H1 (cell line): ENCODE measurements around the gene AP3M1. TPM values are rescaled to one million over a fixed set of nuclear protein-coding genes. Genes with fewer than 3 reads are reported as not detected.

Source experiments
- BACH1 ChIP-seq: IDR thresholded peaks from 2 replicates; pipeline ENCODE4 v1.6.1; 2012; ENCODE audit warnings: low read length, improper control_type of control experiment
- BCL11A ChIP-seq, 2 experiments: IDR thresholded peaks; one replicate each; pipeline ENCODE4 v1.6.1; 2011; ENCODE audit warnings: low read depth in 2 of 2, low read length in 2 of 2, mild to moderate bottlenecking in 2 of 2
- CBX5 ChIP-seq: fragments of 300-800, 300-1000 bp; sonication (generic); IDR thresholded peaks from 2 replicates; pipeline ENCODE4 v1.7.1; 2016; ENCODE audit warnings: antibody characterized with exemption, low read length, low read depth
- CEBPB ChIP-seq: IDR thresholded peaks from 2 replicates; pipeline ENCODE4 v1.6.1; 2012; ENCODE audit warnings: low read depth, low read length
- EP300 ChIP-seq, 2 experiments: IDR thresholded peaks; 1 replicate in 1 of 2; 2 replicates in 1 of 2; pipeline ENCODE4 v1.6.1; 2011 to 2012; ENCODE audit warnings: low read depth in 2 of 2, low read length in 2 of 2, mild to moderate bottlenecking in 2 of 2, borderline replicate concordance in 1 of 2, inconsistent platforms in 1 of 2, moderate library complexity in 1 of 2
- FOSL1 ChIP-seq: IDR thresholded peaks from 2 replicates; pipeline ENCODE4 v1.6.1; 2011; ENCODE audit warnings: mild to moderate bottlenecking, low read depth, low read length, moderate library complexity; ENCODE audit not compliant: insufficient read depth
- GTF2F1 ChIP-seq: IDR thresholded peaks from 2 replicates; pipeline ENCODE4 v1.6.1; 2012; ENCODE audit warnings: low read depth, low read length, improper control_type of control experiment, borderline replicate concordance
- HDAC2 ChIP-seq, 2 experiments: fragments of 300-600 bp in 1 of 2; sonication (generic) in 1 of 2; IDR thresholded peaks; 2 replicates each; pipeline ENCODE4 v1.6.1; 2011 to 2012; ENCODE audit warnings: low read depth in 2 of 2, low read length in 2 of 2, mild to moderate bottlenecking in 2 of 2, moderate library complexity in 2 of 2, borderline replicate concordance in 1 of 2, inconsistent platforms in 1 of 2
- JUN ChIP-seq: IDR thresholded peaks from 2 replicates; pipeline ENCODE4 v1.6.1; 2011; ENCODE audit warnings: low read depth, mild to moderate bottlenecking, improper control_type of control experiment, low read length
- MAFK ChIP-seq: IDR thresholded peaks from 2 replicates; pipeline ENCODE4 v1.6.1; 2012; ENCODE audit warnings: low read depth, mild to moderate bottlenecking, improper control_type of control experiment, low read length
- POLR2A ChIP-seq, 2 experiments: IDR thresholded peaks; 1 replicate in 1 of 2; 2 replicates in 1 of 2; pipeline ENCODE4 v1.6.1; 2011; ENCODE audit warnings: low read depth in 2 of 2, low read length in 2 of 2, mild to moderate bottlenecking in 2 of 2; ENCODE audit errors: control extremely low read depth in 1 of 2
- SIN3A ChIP-seq, 2 experiments: IDR thresholded peaks in 1 of 2; conservative IDR thresholded peaks in 1 of 2; 2 replicates each; pipeline ENCODE4 v1.6.1; 2011 to 2012; ENCODE audit warnings: low read length in 2 of 2, improper control_type of control experiment in 1 of 2, low read depth in 1 of 2, mild to moderate bottlenecking in 1 of 2
- SIRT6 ChIP-seq: IDR thresholded peaks from one replicate; pipeline ENCODE4 v1.7.1; 2012; ENCODE audit warnings: low read length, inconsistent platforms
- SIX5 ChIP-seq: IDR thresholded peaks from 2 replicates; pipeline ENCODE4 v1.6.1; 2011; ENCODE audit warnings: mild to moderate bottlenecking, low read depth, low read length
- TAF1 ChIP-seq: IDR thresholded peaks from 2 replicates; pipeline ENCODE4 v1.6.1; 2011; ENCODE audit warnings: mild to moderate bottlenecking, low read depth, low read length
- TAF7 ChIP-seq: optimal IDR thresholded peaks from 2 replicates; pipeline ENCODE3; 2011; ENCODE audit warnings: low read depth, mild to moderate bottlenecking, inconsistent platforms, low read length, moderate library complexity, borderline replicate concordance
- USF2 ChIP-seq: IDR thresholded peaks from 2 replicates; pipeline ENCODE4 v1.6.1; 2011; ENCODE audit warnings: low read length, improper control_type of control experiment
- YY1 ChIP-seq: IDR thresholded peaks from 2 replicates; pipeline ENCODE4 v1.6.1; 2011; ENCODE audit warnings: low read depth, mild to moderate bottlenecking, low read length
- polyA plus RNA-seq, 7 experiments: library from polyadenylated mRNA; depleted of rRNA in 3 of 7; stranded (reverse) in 5 of 7; unstranded in 2 of 7; fragments of >200 nt in 5 of 7; fragments of 200-250 nt in 2 of 7; gene quantifications; 1 replicate in 5 of 7; 2 replicates in 1 of 7; 4 replicates in 1 of 7; pipeline versions ENCODE4 v1.2.1 to v1.2.3, GENCODE V29; 2011 to 2013; ENCODE audit warnings: missing spikeins in 2 of 7, mixed read lengths in 2 of 7
- total RNA-seq: library from RNA; stranded (reverse); fragmentation: NEBNext Ultra II Directional; extraction: Animal tissue kit (Norgen Biotek cat#: 25700); gene quantifications from 2 replicates; pipeline ENCODE4 v1.2.1, GENCODE V29; 2021
- TF ChIP-seq, protein P1 (sequence below): IDR thresholded peaks from 2 replicates; pipeline ENCODE4 v1.6.1; 2012; ENCODE audit warnings: low read length, inconsistent platforms
- TF ChIP-seq, protein P2 (sequence below): IDR thresholded peaks from 2 replicates; pipeline ENCODE4 v1.6.1; 2011; ENCODE audit warnings: low read depth, mild to moderate bottlenecking, low read length; ENCODE audit not compliant: insufficient read depth

The AP3M1 gene
- total and polyA plus RNA-seq, 2 of the 8 experiments (the other 6 are each of a cell fraction or from before 2014, with no cell fraction given): 23.9 to 38.9 TPM

- TF ChIP-seq SIX5: no peak
- no peak for TF ChIP-seq CBX5
- TF ChIP-seq TAF1: peak; percentile 88
- TF ChIP-seq JUN: no peak
- no peak for TF ChIP-seq EP300 (IDR thresholded peaks at IDR 0.05; ENCODE audit: borderline replicate concordance in 1 of 2, low read depth in 2 of 2, low read length in 2 of 2)
- TF ChIP-seq YY1: peak; percentile 99
- TF ChIP-seq HDAC2 (IDR thresholded peaks at IDR 0.05; ENCODE audit: borderline replicate concordance in 1 of 2, low read depth in 2 of 2, low read length in 2 of 2): peak in 1 of 2 experiments; percentile 97; a peak in 2 of 4 replicates
- TF ChIP-seq, protein P1, sequence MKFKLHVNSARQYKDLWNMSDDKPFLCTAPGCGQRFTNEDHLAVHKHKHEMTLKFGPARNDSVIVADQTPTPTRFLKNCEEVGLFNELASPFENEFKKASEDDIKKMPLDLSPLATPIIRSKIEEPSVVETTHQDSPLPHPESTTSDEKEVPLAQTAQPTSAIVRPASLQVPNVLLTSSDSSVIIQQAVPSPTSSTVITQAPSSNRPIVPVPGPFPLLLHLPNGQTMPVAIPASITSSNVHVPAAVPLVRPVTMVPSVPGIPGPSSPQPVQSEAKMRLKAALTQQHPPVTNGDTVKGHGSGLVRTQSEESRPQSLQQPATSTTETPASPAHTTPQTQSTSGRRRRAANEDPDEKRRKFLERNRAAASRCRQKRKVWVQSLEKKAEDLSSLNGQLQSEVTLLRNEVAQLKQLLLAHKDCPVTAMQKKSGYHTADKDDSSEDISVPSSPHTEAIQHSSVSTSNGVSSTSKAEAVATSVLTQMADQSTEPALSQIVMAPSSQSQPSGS: no peak; the same call in 1 of the 2 replicates
- no peak for TF ChIP-seq MAFK
- peak; percentile 92 for TF ChIP-seq USF2
- TF ChIP-seq POLR2A (IDR thresholded peaks at IDR 0.05; ENCODE audit: control extremely low read depth in 1 of 2, low read depth in 2 of 2, low read length in 2 of 2): peak in 1 of 2 experiments; percentile 95; a peak in 2 of 3 replicates
- TF ChIP-seq BACH1: peak; percentile 20; the same call in 1 of the 2 replicates
- TF ChIP-seq GTF2F1: peak; percentile 13; the same call in 1 of the 2 replicates
- TF ChIP-seq TAF7: peak; percentile 78
- TF ChIP-seq BCL11A (IDR thresholded peaks at IDR 0.05; ENCODE audit: low read depth in 2 of 2, low read length in 2 of 2): no peak
- TF ChIP-seq, protein P2, sequence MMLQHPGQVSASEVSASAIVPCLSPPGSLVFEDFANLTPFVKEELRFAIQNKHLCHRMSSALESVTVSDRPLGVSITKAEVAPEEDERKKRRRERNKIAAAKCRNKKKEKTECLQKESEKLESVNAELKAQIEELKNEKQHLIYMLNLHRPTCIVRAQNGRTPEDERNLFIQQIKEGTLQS: peak; percentile 67; the same call in 1 of the 2 replicates
- no peak for TF ChIP-seq FOSL1
- no peak for TF ChIP-seq CEBPB
- TF ChIP-seq SIRT6: no peak
- TF ChIP-seq SIN3A (conservative IDR thresholded peaks at IDR 0.05 in 1 of 2, IDR thresholded peaks at IDR 0.05 in 1 of 2; ENCODE audit: low read depth in 1 of 2, low read length in 2 of 2): peak; percentile 51 to 94; a peak in 2 of 4 replicates
These were observed 25.9 kb upstream of the AP3M1 start (continued) for GRCh38 chr10:74176380-74177139.
